MM.1S (cell line): ENCODE data around the gene SLC6A19.

Source experiments
- EZH2 ChIP-seq: fragments of 300-600 bp; sonication (generic); optimal IDR thresholded peaks from 2 replicates; pipeline ENCODE3; 2017; ENCODE audit warnings: low read depth, mild to moderate bottlenecking, antibody characterized with exemption, low read length, mixed read lengths
- EZH2phosphoT487 ChIP-seq: fragments of 300-600 bp; sonication (generic); IDR thresholded peaks from 2 replicates; pipeline ENCODE4 v1.6.1; 2018; ENCODE audit warnings: antibody characterized with exemption, low read length
- TF ChIP-seq, protein P1 (sequence below): fragments of 300-600 bp; sonication (generic); IDR thresholded peaks from 2 replicates; pipeline ENCODE4 v1.5.1; 2016; ENCODE audit warnings: antibody characterized with exemption, low read length, mixed read lengths

DNA sequence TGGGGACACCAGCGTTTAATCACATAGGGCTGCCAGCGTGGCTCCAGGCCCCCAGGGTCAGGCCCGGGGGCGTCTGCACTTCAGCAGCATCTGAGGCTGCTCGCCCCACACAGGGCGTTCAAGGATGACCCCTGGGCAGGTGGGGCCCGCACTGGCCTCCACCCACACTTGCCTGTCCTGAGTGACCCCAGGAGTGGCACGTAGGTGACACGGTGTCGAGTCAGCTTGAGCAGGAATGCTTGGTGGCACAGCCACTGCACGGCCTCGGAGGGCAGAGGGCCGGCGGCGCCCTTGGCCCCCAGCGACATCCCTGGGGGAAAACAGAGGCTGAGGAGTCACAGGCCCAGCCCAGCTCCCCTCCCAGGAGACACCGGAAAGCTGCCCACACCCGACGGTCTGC is 52.8 kb downstream of the SLC6A19 start:
- TF ChIP-seq, protein P1, sequence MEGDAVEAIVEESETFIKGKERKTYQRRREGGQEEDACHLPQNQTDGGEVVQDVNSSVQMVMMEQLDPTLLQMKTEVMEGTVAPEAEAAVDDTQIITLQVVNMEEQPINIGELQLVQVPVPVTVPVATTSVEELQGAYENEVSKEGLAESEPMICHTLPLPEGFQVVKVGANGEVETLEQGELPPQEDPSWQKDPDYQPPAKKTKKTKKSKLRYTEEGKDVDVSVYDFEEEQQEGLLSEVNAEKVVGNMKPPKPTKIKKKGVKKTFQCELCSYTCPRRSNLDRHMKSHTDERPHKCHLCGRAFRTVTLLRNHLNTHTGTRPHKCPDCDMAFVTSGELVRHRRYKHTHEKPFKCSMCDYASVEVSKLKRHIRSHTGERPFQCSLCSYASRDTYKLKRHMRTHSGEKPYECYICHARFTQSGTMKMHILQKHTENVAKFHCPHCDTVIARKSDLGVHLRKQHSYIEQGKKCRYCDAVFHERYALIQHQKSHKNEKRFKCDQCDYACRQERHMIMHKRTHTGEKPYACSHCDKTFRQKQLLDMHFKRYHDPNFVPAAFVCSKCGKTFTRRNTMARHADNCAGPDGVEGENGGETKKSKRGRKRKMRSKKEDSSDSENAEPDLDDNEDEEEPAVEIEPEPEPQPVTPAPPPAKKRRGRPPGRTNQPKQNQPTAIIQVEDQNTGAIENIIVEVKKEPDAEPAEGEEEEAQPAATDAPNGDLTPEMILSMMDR = no peak
- TF ChIP-seq EZH2 (no peak), EZH2phosphoT487 (no peak)
